Keratinocyte (primary cell): ENCODE results near the gene ZFP69.

Experiments
- EZH2 ChIP-seq: IDR thresholded peaks from one replicate; pipeline ENCODE4 v1.6.1; 2012; ENCODE audit warnings: inconsistent platforms, mild to moderate bottlenecking, low read length, moderate library complexity
- TF ChIP-seq, protein P1 (sequence below), 3 experiments: IDR thresholded peaks in 1 of 3; conservative IDR thresholded peaks in 1 of 3; optimal IDR thresholded peaks in 1 of 3; 2 replicates in 2 of 3; 3 replicates in 1 of 3; pipeline versions ENCODE3 to v1.5.1; 2011; ENCODE audit warnings: low read length in 3 of 3, mild to moderate bottlenecking in 3 of 3, moderate library complexity in 2 of 3, control low read depth in 1 of 3, inconsistent platforms in 1 of 3; ENCODE audit not compliant: insufficient read depth in 2 of 3; ENCODE audit errors: extremely low read depth in 1 of 3

DNA sequence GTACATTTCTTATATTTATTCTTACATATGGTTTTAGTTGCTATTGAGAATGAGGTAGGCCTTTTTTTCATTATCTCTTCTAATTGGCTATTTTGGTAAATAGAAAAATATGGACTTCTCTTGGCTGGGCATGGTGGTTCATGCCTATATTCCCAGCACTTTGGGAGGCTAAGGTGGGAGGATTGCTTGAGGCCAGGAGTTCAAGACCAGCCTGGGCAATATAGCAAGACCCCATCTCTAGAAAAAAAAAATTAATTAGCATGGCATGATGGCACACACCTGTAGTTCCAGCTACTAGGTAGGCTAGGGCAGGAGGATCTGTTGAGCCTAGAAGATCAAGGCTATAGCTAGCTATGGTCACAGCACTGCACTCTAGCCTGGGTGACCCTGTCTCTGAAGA, 57.5 kb downstream of the ZFP69 start:
- TF ChIP-seq, protein P1, sequence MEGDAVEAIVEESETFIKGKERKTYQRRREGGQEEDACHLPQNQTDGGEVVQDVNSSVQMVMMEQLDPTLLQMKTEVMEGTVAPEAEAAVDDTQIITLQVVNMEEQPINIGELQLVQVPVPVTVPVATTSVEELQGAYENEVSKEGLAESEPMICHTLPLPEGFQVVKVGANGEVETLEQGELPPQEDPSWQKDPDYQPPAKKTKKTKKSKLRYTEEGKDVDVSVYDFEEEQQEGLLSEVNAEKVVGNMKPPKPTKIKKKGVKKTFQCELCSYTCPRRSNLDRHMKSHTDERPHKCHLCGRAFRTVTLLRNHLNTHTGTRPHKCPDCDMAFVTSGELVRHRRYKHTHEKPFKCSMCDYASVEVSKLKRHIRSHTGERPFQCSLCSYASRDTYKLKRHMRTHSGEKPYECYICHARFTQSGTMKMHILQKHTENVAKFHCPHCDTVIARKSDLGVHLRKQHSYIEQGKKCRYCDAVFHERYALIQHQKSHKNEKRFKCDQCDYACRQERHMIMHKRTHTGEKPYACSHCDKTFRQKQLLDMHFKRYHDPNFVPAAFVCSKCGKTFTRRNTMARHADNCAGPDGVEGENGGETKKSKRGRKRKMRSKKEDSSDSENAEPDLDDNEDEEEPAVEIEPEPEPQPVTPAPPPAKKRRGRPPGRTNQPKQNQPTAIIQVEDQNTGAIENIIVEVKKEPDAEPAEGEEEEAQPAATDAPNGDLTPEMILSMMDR (optimal IDR thresholded peaks at IDR 0.05 in 1 of 3, IDR thresholded peaks at IDR 0.05 in 1 of 3, conservative IDR thresholded peaks at IDR 0.05 in 1 of 3; ENCODE audit: extremely low read depth in 1 of 3, insufficient read depth in 2 of 3, low read length in 3 of 3) = no peak
- no peak for TF ChIP-seq EZH2
